HL-60 (cell line): ENCODE measurements around the gene GABBR2.

Experiments
- GABPA ChIP-seq: IDR thresholded peaks from 2 replicates; pipeline ENCODE4 v1.6.1; 2012; ENCODE audit warnings: low read depth
- SPI1 ChIP-seq: IDR thresholded peaks from 2 replicates; pipeline ENCODE4 v1.6.1; 2012; ENCODE audit warnings: low read depth, mild to moderate bottlenecking, borderline replicate concordance
- TF ChIP-seq, protein P1 (sequence below): IDR thresholded peaks from one replicate; pipeline ENCODE4 v1.5.1; 2011; ENCODE audit warnings: low read length, control low read depth, inconsistent platforms; ENCODE audit not compliant: insufficient read depth

DNA sequence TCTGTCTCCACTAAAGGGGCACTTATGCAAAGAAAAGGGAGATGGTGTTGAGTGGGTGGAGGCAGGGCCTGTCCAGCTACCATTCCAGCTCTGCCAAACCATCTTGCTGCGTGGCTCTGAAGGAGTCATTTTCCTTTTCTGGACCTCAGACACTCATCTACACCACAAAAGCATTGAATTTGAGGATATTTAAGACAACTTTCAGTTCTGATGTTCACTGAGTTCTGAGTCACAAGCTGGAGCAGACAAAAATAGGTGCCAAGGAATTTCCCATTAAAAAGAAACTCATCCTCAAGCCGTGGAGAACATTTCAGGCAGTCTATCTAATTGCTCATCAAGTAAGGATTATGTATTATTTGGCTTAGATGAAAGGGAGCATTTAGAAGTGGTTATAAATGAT, 258.2 kb downstream of the GABBR2 start:
- TF ChIP-seq, protein P1, sequence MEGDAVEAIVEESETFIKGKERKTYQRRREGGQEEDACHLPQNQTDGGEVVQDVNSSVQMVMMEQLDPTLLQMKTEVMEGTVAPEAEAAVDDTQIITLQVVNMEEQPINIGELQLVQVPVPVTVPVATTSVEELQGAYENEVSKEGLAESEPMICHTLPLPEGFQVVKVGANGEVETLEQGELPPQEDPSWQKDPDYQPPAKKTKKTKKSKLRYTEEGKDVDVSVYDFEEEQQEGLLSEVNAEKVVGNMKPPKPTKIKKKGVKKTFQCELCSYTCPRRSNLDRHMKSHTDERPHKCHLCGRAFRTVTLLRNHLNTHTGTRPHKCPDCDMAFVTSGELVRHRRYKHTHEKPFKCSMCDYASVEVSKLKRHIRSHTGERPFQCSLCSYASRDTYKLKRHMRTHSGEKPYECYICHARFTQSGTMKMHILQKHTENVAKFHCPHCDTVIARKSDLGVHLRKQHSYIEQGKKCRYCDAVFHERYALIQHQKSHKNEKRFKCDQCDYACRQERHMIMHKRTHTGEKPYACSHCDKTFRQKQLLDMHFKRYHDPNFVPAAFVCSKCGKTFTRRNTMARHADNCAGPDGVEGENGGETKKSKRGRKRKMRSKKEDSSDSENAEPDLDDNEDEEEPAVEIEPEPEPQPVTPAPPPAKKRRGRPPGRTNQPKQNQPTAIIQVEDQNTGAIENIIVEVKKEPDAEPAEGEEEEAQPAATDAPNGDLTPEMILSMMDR, result no peak
- TF ChIP-seq SPI1 (no peak), GABPA (no peak)
